HG03565 (cell line): Measurements from ENCODE around the gene LHCGR.
"Not testable (repeated sequence)": the region's sequence is repeated elsewhere in the genome, so short reads cannot be mapped to it uniquely, and the experiment has no call there.

Experiments
- ATAC-seq: cut with Tn5 transposase; IDR thresholded peaks from one replicate; pipeline ENCODE4 v1.9.1; 2021; ENCODE audit warnings: mild to moderate bottlenecking, moderate library complexity; ENCODE audit not compliant: unreplicated experiment

The LHCGR gene

DNA sequence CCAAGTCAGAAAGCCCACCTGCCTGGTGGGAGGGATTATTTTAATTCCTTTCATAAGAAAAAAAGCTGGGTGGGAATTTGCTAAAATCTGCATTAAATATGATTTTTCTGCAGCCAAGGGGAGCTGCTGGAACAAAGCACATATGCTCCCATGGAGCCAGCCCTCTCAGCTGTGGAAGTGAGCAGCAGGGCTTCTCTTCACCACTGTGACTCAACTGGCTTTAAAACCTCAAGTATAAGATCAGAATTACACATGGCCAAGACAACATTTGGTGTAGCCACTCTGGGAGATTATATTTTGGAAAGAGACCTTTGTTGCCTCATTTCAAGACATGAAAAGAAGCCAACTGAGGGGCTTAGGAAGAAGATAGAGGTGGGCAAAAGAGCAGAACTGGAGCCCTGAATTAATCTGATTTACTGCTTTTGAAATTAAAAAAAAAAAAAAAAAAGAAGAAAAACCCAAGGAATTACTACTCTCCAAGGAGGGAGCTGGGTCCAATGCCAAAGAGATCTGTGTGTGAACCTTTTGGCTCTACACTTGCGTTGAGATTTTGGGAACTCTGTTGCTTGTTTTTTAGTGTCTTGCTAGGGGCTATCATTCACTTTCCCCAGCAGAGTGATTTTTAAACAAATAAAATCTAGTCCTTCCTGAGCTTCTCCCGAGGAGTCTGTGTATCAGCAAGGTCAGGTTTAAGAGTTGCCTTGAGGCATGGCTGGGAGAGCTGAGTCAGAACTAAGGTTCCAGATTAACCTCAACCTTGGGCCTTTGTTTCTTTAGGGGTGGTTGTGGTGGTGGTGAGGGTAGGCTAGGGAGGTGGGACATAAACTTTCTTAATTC, 6.0 kb downstream of the LHCGR start:
- peak; percentile 48 for ATAC-seq

GRCh38 chr2:48747319-48747718, 8.2 kb downstream of the LHCGR start:
- ATAC-seq: no peak

GRCh38 chr2:48739236-48739635, 16.3 kb downstream of the LHCGR start:
- not testable (repeated sequence) for ATAC-seq

DNA sequence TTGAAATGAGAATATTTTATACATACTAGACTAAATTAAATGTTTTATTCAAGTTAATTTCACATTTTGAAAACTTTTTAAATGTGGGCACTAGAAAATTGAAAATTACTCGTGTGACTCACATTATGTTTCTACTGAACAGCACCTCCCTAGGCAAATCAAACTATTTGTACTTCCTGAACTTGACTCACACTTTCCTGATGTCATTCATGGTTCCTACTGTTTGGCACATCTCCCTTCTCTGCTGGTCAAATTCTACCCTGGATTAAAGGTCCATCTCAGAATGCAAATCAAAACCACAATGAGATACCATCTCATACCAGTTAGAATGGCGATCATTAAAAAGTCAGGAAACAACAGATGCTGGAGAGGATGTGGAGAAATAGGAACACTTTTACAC, 16.7 kb downstream of the LHCGR start:
- no peak for ATAC-seq

- no peak for ATAC-seq
Measured at GRCh38 chr2:48736251-48736650, 19.3 kb downstream of the LHCGR start.

DNA sequence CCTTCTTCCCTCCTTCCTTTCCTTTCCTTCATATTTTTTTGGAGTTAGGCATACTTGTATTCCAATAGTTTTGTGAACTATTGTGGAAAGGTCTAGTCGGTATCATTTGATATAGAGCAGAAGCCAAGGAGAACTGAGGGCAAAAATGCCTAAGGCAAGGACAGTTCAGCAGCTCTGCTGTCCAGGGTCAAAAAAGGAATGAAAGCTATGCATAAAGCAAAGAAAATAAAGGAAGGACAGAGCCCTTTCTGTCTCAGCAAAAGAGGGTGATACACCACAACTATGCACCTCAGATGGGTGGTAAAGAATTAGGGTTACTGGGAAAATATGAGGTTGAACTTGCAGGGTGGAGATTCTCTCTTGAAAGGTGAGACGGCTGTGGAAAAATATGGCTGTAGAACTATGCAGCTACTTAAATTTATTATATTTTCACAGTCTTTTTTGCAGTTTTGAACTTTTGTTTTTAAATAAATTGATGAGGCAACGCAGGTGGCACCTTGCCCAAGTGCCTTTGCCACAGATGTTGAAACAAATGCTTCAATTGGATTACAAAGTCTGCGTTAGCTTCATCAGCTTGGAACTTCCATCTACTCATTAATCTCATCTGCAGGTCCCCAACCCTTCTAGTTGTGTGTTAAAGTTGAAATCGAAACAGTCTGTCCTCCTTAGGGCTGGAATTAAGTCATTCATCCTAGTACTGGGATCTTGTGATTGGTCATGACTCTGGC, 20.8 kb downstream of the LHCGR start:
- ATAC-seq: no peak

GRCh38 chr2:48733067-48733503, 22.4 kb downstream of the LHCGR start:
- ATAC-seq: no peak

DNA sequence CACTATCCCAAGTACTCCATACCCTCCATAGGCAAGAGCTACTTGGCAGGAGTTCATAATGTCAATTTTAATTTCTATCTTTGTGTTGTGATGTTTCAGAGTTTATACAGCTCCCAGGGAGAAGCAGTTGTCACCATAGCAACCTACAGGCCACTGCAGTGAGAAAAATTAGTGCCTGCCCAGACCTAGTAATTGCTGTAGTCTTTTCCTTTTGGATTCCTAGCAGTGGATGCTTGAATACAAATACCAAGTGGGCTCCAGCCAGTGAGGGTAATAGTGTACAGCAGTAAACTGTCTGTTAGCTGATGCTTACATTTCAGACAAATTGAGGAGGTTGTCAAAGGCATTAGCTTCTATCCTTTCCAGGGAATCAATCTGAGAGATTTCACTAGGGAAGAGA, 26.7 kb downstream of the LHCGR start:
- no peak for ATAC-seq

- ATAC-seq: no peak
Measured at GRCh38 chr2:48728295-48728694, 27.2 kb downstream of the LHCGR start.

GRCh38 chr2:48727560-48727959, 28.0 kb downstream of the LHCGR start:
- no peak for ATAC-seq

GRCh38 chr2:48725696-48726494, 29.6 kb downstream of the LHCGR start:
- no peak for ATAC-seq

- ATAC-seq: no peak
Measured at GRCh38 chr2:48724278-48724677, 31.2 kb downstream of the LHCGR start.

DNA sequence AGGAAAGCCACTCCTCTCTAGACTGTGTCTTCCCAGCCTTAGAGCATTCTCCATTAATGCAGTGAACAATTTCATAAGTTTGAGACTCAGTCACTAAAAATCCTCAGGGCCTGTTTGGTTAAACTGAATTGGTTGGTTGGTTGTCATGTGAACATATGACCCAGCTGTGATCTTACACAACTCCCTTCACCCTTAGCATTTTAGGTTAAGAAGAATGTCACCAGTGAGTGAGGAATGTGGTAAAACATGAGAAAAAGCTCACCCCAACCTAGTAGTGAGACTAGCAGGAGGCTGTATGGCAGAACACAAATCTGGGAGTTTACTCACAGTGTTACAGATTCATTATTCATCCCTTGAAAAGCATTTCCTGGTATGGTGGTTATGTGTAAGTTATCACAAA, 32.4 kb downstream of the LHCGR start:
- no peak for ATAC-seq

DNA sequence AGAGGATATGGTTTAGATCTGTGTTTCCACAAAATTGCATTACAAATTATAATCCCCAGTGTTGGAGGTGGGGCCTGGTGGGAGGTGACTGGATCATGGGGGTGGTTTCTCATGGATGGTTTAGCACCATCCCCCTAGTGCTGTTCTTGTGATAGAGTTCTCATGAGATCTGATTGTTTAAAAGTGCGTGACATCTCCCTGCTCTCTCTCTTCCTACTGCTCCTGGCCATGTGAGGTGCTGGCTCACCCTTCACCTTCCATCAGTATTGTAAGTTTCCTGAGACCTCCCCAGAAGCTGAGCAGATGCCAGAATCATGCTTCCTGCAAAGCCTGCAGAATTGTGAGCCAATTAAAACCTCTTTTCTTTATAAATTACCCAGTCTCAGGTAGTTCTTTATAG, 33.1 kb downstream of the LHCGR start:
- ATAC-seq: no peak

- ATAC-seq: no peak
Measured at GRCh38 chr2:48721158-48721557, 34.4 kb downstream of the LHCGR start.

- ATAC-seq: no peak
Measured at GRCh38 chr2:48719480-48720177, 35.9 kb downstream of the LHCGR start.

DNA sequence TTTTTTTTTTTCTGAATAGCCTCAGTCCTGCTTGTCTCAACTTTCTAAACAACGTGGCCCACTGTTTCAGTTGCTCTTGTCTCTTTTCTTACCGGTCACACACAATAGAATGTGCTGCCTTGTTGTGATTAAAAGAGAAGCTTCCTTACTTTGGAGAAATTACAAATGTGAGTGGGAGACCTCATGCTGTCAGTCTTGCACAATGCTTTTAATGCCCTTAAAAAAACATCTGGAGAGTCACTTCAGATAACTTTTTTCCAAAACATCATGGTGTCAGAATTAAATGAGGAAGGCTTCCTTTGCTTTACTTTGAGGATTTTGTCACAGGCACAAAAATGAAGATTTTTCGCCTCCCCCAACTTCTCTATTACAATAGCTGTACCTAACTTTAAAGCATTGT, 37.7 kb downstream of the LHCGR start:
- ATAC-seq: no peak

- ATAC-seq: no peak
Measured at GRCh38 chr2:48715956-48716355, 39.6 kb downstream of the LHCGR start.

- ATAC-seq: no peak
Measured at GRCh38 chr2:48715042-48715899, 40.3 kb downstream of the LHCGR start.

DNA sequence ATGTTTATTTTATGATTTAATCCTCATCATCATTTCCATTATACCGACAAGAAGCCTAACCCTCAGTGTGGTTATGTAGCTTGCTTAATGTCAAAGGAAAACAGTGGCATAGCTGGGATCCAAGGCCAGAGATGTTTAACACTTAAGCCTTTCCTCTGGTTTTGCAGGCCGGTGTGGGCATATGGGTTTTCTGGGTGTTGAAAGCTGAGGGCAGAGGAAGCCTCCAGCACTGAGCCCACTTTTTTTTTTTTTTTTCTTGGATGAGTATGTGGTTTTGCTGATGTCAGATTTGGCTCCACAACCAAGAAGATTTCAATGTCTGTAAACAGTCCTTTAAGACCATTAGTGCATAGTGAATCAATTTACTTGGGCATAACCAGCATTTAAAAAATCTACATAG, 41.3 kb downstream of the LHCGR start:
- no peak for ATAC-seq
